OCI-LY3 (cell line): ENCODE data around the gene ADGRF3.

ENCODE experiments used
- CTCF ChIP-seq: fragments of 200-600, 300-600 bp; sonication (generic); IDR thresholded peaks from 2 replicates; pipeline ENCODE4 v1.5.1; 2014; ENCODE audit warnings: antibody characterized with exemption, low read length, low read depth
- EZH2phosphoT487 ChIP-seq: fragments of 200-600 bp; shearing (Covaris generic); IDR thresholded peaks from 2 replicates; pipeline ENCODE4 v1.6.1; 2018; ENCODE audit warnings: antibody characterized with exemption, mixed run types, low read depth

GRCh38 chr2:26326514-26326913 is 20.1 kb downstream of the ADGRF3 start:
- TF ChIP-seq CTCF (no peak), EZH2phosphoT487 (no peak)
